Neuronal stem cell (in vitro differentiated cells): ENCODE data around the gene TCEA2.

Experiments used
- DNase-seq: peaks from one replicate; pipeline ENCODE4 v3.0.0-alpha.2; 2013; ENCODE audit warnings: low spot score
- H2AFZ ChIP-seq: one replicate; pipeline ENCODE4 v1.6.1; 2013; ENCODE audit warnings: mild to moderate bottlenecking, low read length, inconsistent platforms
- H2AK5ac ChIP-seq: 2 replicates; pipeline ENCODE4 v1.6.1; 2013; ENCODE audit warnings: low read depth, mild to moderate bottlenecking, inconsistent platforms, low read length, moderate library complexity, mixed read lengths
- H2BK120ac ChIP-seq: 2 replicates; pipeline ENCODE4 v1.6.1; 2013; ENCODE audit warnings: low read depth, mild to moderate bottlenecking, inconsistent platforms, low read length, moderate library complexity, mixed read lengths
- H2BK12ac ChIP-seq: one replicate; pipeline ENCODE4 v1.6.1; 2013; ENCODE audit warnings: low read length, inconsistent platforms
- H2BK15ac ChIP-seq: 2 replicates; pipeline ENCODE4 v1.6.1; 2013; ENCODE audit warnings: mild to moderate bottlenecking, low read length, inconsistent platforms, mixed read lengths
- H2BK5ac ChIP-seq: one replicate; pipeline ENCODE4 v1.6.1; 2013; ENCODE audit warnings: inconsistent platforms, mild to moderate bottlenecking, low read length, moderate library complexity
- H3K14ac ChIP-seq: one replicate; pipeline ENCODE4 v1.6.1; 2013; ENCODE audit warnings: low read length, inconsistent platforms
- H3K18ac ChIP-seq: 2 replicates; pipeline ENCODE4 v1.6.1; 2013; ENCODE audit warnings: low read length, inconsistent platforms
- H3K23ac ChIP-seq: 2 replicates; pipeline ENCODE4 v1.6.1; 2013; ENCODE audit warnings: low read depth, mild to moderate bottlenecking, mixed read lengths, low read length, inconsistent platforms; ENCODE audit not compliant: poor library complexity
- H3K27ac ChIP-seq: replicated peaks from 3 replicates; pipeline ENCODE4 v1.5.1; 2013; ENCODE audit warnings: low read length, inconsistent platforms
- H3K27me3 ChIP-seq, 3 experiments: 2 replicates each; pipeline ENCODE4 v1.6.1; 2013; ENCODE audit warnings: low read length in 3 of 3, mild to moderate bottlenecking in 2 of 3, inconsistent platforms in 1 of 3, low read depth in 1 of 3, mixed read lengths in 1 of 3, moderate library complexity in 1 of 3; ENCODE audit not compliant: control insufficient read depth in 3 of 3, insufficient read depth in 3 of 3
- H3K36me3 ChIP-seq, 2 donors: replicated peaks in 1 of 2; 2 replicates each; pipeline ENCODE4 v1.6.1; 2013; ENCODE audit warnings: low read length in 2 of 2; ENCODE audit not compliant: control insufficient read depth in 2 of 2, insufficient read depth in 2 of 2
- H3K4ac ChIP-seq: 2 replicates; pipeline ENCODE4 v1.6.1; 2013; ENCODE audit warnings: inconsistent platforms, mild to moderate bottlenecking, low read length, moderate library complexity
- H3K4me1 ChIP-seq, 2 donors: 1 replicate in 1 of 2; 2 replicates in 1 of 2; pipeline ENCODE4 v1.6.1; 2013; ENCODE audit warnings: low read length in 2 of 2, low read depth in 1 of 2; ENCODE audit not compliant: control insufficient read depth in 2 of 2, insufficient read depth in 1 of 2
- H3K4me2 ChIP-seq: one replicate; pipeline ENCODE4 v1.6.1; 2013; ENCODE audit warnings: mild to moderate bottlenecking, low read length, inconsistent platforms; ENCODE audit not compliant: insufficient read depth, poor library complexity, severe bottlenecking
- H3K4me3 ChIP-seq, 2 donors: 2 replicates each; pipeline ENCODE4 v1.5.1; 2013; ENCODE audit warnings: low read length in 2 of 2, mild to moderate bottlenecking in 2 of 2, inconsistent platforms in 1 of 2, moderate library complexity in 1 of 2
- H3K79me1 ChIP-seq: one replicate; pipeline ENCODE4 v1.6.1; 2013; ENCODE audit warnings: low read depth, mild to moderate bottlenecking, inconsistent platforms, low read length, moderate library complexity
- H3K9ac ChIP-seq: one replicate; pipeline ENCODE4 v1.6.1; 2013; ENCODE audit warnings: mild to moderate bottlenecking, low read depth, low read length, inconsistent platforms; ENCODE audit not compliant: poor library complexity
- H3K9me3 ChIP-seq, 2 donors: replicated peaks in 1 of 2; 2 replicates each; pipeline versions ENCODE3 to v1.6.1; 2013; ENCODE audit warnings: low read length in 2 of 2, mild to moderate bottlenecking in 2 of 2, inconsistent platforms in 1 of 2, low read depth in 1 of 2, mixed read lengths in 1 of 2, moderate library complexity in 1 of 2; ENCODE audit not compliant: control insufficient read depth in 2 of 2, insufficient read depth in 1 of 2
- H4K8ac ChIP-seq: one replicate; pipeline ENCODE4 v1.6.1; 2013; ENCODE audit warnings: low read depth, mild to moderate bottlenecking, inconsistent platforms, low read length, moderate library complexity
- H4K91ac ChIP-seq: one replicate; pipeline ENCODE4 v1.6.1; 2013; ENCODE audit warnings: low read length, low read depth, mild to moderate bottlenecking, inconsistent platforms; ENCODE audit not compliant: poor library complexity
- WGBS, 2 donors: extraction: QIAGEN DNeasy Blood & Tissue Kit; methylation state at CpG; one replicate each; pipeline ENCODE4 v1.1.7; 2013; ENCODE audit warnings: missing lambda C conversion rate in 2 of 2, mixed read lengths in 1 of 2; ENCODE audit not compliant: insufficient read length in 2 of 2, insufficient replicate concordance in 1 of 2; ENCODE audit errors: extremely low coverage in 2 of 2; 5-methylcytosine and 5-hydroxymethylcytosine counted together

TCEA2 gene

GRCh38 chr20:64025101-64025825 is 37.7 kb upstream of the TCEA2 start:
- no peak overlapping the region for H4K91ac ChIP-seq
- no peak overlapping the region for H2BK12ac ChIP-seq
- peak overlapping the region; percentile 56 for H3K14ac ChIP-seq
- H3K27ac ChIP-seq, result no peak overlapping the region
- WGBS, 2 donors, result no CpG with 5 or more reads among the region's 18 CpGs
- peak overlapping the region; percentile 73 for H3K23ac ChIP-seq
- H3K36me3 ChIP-seq, result peaks cover 76 to 96% of the 10 kb centered on the region in 2 donors
- no peaks in the 10 kb centered on the region for H3K27me3 ChIP-seq
- H2BK5ac ChIP-seq, result no peak overlapping the region
- H3K79me1 ChIP-seq, result peaks cover 25% of the 10 kb centered on the region
- H3K18ac ChIP-seq, result no peak overlapping the region
- H3K4ac ChIP-seq, result no peak overlapping the region
- H3K4me2 ChIP-seq, result no peak overlapping the region
- no peak overlapping the region for H2AK5ac ChIP-seq
- DNase-seq, result no peak
- peaks cover 0 to 3% of the 10 kb centered on the region in 2 donors for H3K9me3 ChIP-seq
- no peaks in the 10 kb centered on the region for H3K4me1 ChIP-seq
- H3K4me3 ChIP-seq, result no peak overlapping the region
- no peak overlapping the region for H3K9ac ChIP-seq
- no peak overlapping the region for H2AFZ ChIP-seq
- peak overlapping the region; percentile 17 for H4K8ac ChIP-seq
- H2BK120ac ChIP-seq, result no peak overlapping the region
- H2BK15ac ChIP-seq, result peak overlapping the region; percentile 17

GRCh38 chr20:64025826-64026412 is 37.1 kb upstream of the TCEA2 start:
- H3K18ac ChIP-seq, result no peak overlapping the region
- no peak overlapping the region for H2AK5ac ChIP-seq
- WGBS, 2 donors, result no CpG with 5 or more reads among the region's 29 CpGs
- no peak overlapping the region for H4K8ac ChIP-seq
- H3K4me3 ChIP-seq, result no peak overlapping the region
- no peak overlapping the region for H2BK5ac ChIP-seq
- no peak overlapping the region for H3K14ac ChIP-seq
- peaks cover 80 to 99% of the 10 kb centered on the region in 2 donors for H3K36me3 ChIP-seq
- peaks cover 25% of the 10 kb centered on the region for H3K79me1 ChIP-seq
- DNase-seq, result no peak
- H2BK12ac ChIP-seq, result no peak overlapping the region
- no peak overlapping the region for H3K23ac ChIP-seq
- H3K27ac ChIP-seq, result no peak overlapping the region
- no peak overlapping the region for H3K4me2 ChIP-seq
- no peak overlapping the region for H2BK15ac ChIP-seq
- no peak overlapping the region for H4K91ac ChIP-seq
- H3K4me1 ChIP-seq, result no peaks in the 10 kb centered on the region
- H3K9ac ChIP-seq, result no peak overlapping the region
- H3K27me3 ChIP-seq, result no peaks in the 10 kb centered on the region
- H3K4ac ChIP-seq, result no peak overlapping the region
- no peak overlapping the region for H2AFZ ChIP-seq
- peaks cover 0 to 3% of the 10 kb centered on the region in 2 donors for H3K9me3 ChIP-seq
- no peak overlapping the region for H2BK120ac ChIP-seq

- H3K4me2 ChIP-seq, result peak overlapping the region; percentile 11
- H3K36me3 ChIP-seq, result peaks cover 72 to 94% of the 10 kb centered on the region in 2 donors
- H2BK120ac ChIP-seq, result no peak overlapping the region
- H2BK15ac ChIP-seq, result no peak overlapping the region
- peaks cover 0 to 1% of the 10 kb centered on the region in 2 donors for H3K9me3 ChIP-seq
- no peak overlapping the region for H3K27ac ChIP-seq
- H3K4me3 ChIP-seq, result no peak overlapping the region
- no peak overlapping the region for H3K9ac ChIP-seq
- no peak overlapping the region for H4K8ac ChIP-seq
- H3K18ac ChIP-seq, result no peak overlapping the region
- no peak overlapping the region for H2AK5ac ChIP-seq
- H3K23ac ChIP-seq, result no peak overlapping the region
- no peak overlapping the region for H3K4ac ChIP-seq
- H2BK5ac ChIP-seq, result no peak overlapping the region
- no peaks in the 10 kb centered on the region for H3K27me3 ChIP-seq
- no peak overlapping the region for H2BK12ac ChIP-seq
- no CpG with 5 or more reads among the region's 24 CpGs for WGBS, 2 donors
- H4K91ac ChIP-seq, result no peak overlapping the region
- H2AFZ ChIP-seq, result no peak overlapping the region
- H3K4me1 ChIP-seq, result no peaks in the 10 kb centered on the region
- H3K14ac ChIP-seq, result no peak overlapping the region
- peaks cover 15% of the 10 kb centered on the region for H3K79me1 ChIP-seq
- no peak for DNase-seq
Observed at GRCh38 chr20:64027981-64028685, 34.9 kb upstream of the TCEA2 start.
